Measurements from ENCODE around the gene QSOX2. TPM values are rescaled to one million over a fixed set of nuclear protein-coding genes. Genes with fewer than 3 reads are reported as not detected.

Gene QSOX2
- total RNA-seq, 6 donors from 2014 or later = 6.9 to 14.8 (median 10.1) TPM

GRCh38 chr9:136230365-136230764, 15.2 kb downstream of the QSOX2 start:
- Histone ChIP-seq H3K9me3 (no peaks in the 10 kb centered on the region), H3K36me3 (peaks cover 0 to 18% (median 2%) of the 10 kb centered on the region in 4 donors), H3K4me1 (peaks cover 0 to 11% (median 1%) of the 10 kb centered on the region in 4 donors), H3K27ac (no peak overlapping the region), H3K27me3 (no peaks in the 10 kb centered on the region), H3K4me3 (no peak overlapping the region)
- DNase-seq = no peak
- no peak for TF ChIP-seq POLR2A (IDR thresholded peaks at IDR 0.05)
- no peak for TF ChIP-seq EP300 (IDR thresholded peaks at IDR 0.05)
- no peak for TF ChIP-seq CTCF (IDR thresholded peaks at IDR 0.05)
- TF ChIP-seq POLR2AphosphoS5 (IDR thresholded peaks at IDR 0.05) = no peak
- no peak for ATAC-seq (ENCODE audit: low FRiP score in 2 of 2)
- WGBS, 2 donors = 89 to 93% methylated on average over 10 of the region's 10 CpGs

- no peak overlapping the region for H3K4me3 ChIP-seq
- 87 to 93% methylated on average over 33 of the region's 33 CpGs for WGBS, 2 donors
- no peak overlapping the region for H3K27ac ChIP-seq
- no peak for ATAC-seq (ENCODE audit: low FRiP score in 2 of 2)
- DNase-seq = peak in 1 of 2 donors; percentile 67
- no peaks in the 10 kb centered on the region for H3K27me3 ChIP-seq
- H3K36me3 ChIP-seq = peaks cover 0 to 17% (median 2%) of the 10 kb centered on the region in 4 donors
- peaks cover 0 to 11% (median 1%) of the 10 kb centered on the region in 4 donors for H3K4me1 ChIP-seq
- H3K9me3 ChIP-seq = no peaks in the 10 kb centered on the region
- no peak for TF ChIP-seq CTCF (IDR thresholded peaks at IDR 0.05)
- TF ChIP-seq POLR2AphosphoS5 (IDR thresholded peaks at IDR 0.05) = no peak
- no peak for TF ChIP-seq POLR2A (IDR thresholded peaks at IDR 0.05)
Observed at GRCh38 chr9:136229096-136230065, 16.2 kb downstream of the QSOX2 start.

- no peaks in the 10 kb centered on the region for H3K27me3 ChIP-seq
- ATAC-seq (ENCODE audit: low FRiP score in 2 of 2) (no peak), DNase-seq (peak in 1 of 2 donors; percentile 43)
- H3K9me3 ChIP-seq = no peaks in the 10 kb centered on the region
- H3K36me3 ChIP-seq = peaks cover 0 to 28% (median 9%) of the 10 kb centered on the region in 4 donors
- TF ChIP-seq POLR2AphosphoS5 (IDR thresholded peaks at IDR 0.05) (no peak), EP300 (IDR thresholded peaks at IDR 0.05) (no peak), CTCF (IDR thresholded peaks at IDR 0.05) (no peak), POLR2A (IDR thresholded peaks at IDR 0.05) (no peak)
- H3K4me3 ChIP-seq = no peak overlapping the region
- peaks cover 0 to 11% (median 1%) of the 10 kb centered on the region in 4 donors for H3K4me1 ChIP-seq
- no peak overlapping the region for H3K27ac ChIP-seq
- 87 to 91% methylated on average over 14 to 18 of the region's 18 CpGs for WGBS, 2 donors
Observed at GRCh38 chr9:136228107-136228875, 17.3 kb downstream of the QSOX2 start.

GRCh38 chr9:136226680-136227407, 18.8 kb downstream of the QSOX2 start:
- no peak overlapping the region for H3K27ac ChIP-seq
- H3K36me3 ChIP-seq = peaks cover 0 to 42% (median 16%) of the 10 kb centered on the region in 4 donors
- no peak for ATAC-seq (ENCODE audit: low FRiP score in 2 of 2)

More at GRCh38 chr9:136226680-136227407, 18.8 kb downstream of the QSOX2 start:
- H3K9me3 ChIP-seq = no peaks in the 10 kb centered on the region
- peaks cover 0 to 3% (median 0%) of the 10 kb centered on the region in 4 donors for H3K4me1 ChIP-seq
- no peaks in the 10 kb centered on the region for H3K27me3 ChIP-seq
- peak in 1 of 2 donors; percentile 42 for DNase-seq
- no peak overlapping the region for H3K4me3 ChIP-seq
- WGBS, 2 donors = 92 to 94% methylated on average over 27 to 30 of the region's 30 CpGs
- TF ChIP-seq POLR2AphosphoS5 (IDR thresholded peaks at IDR 0.05) (no peak), CTCF (IDR thresholded peaks at IDR 0.05) (no peak), EP300 (IDR thresholded peaks at IDR 0.05) (no peak), POLR2A (IDR thresholded peaks at IDR 0.05) (no peak)

Data from upper lobe of left lung (tissue), 6 donors.